GM18520 (cell line): ENCODE results near the gene NABP1.
"Not testable (repeated sequence)": the region's sequence is repeated elsewhere in the genome, so short reads cannot be mapped to it uniquely, and the experiment has no call there.

ENCODE experiments used
- ATAC-seq: cut with Tn5 transposase; IDR thresholded peaks from one replicate; pipeline ENCODE4 v1.9.1; 2021; ENCODE audit not compliant: unreplicated experiment

Gene NABP1

GRCh38 chr2:191677646-191678436 lies at the start of gene NABP1:
Gene NABP1, plus strand, starts transcription at chr2:191678136. Its CDS starts 479 bp downstream, at chr2:191678615.
- peak; percentile 40 for ATAC-seq

GRCh38 chr2:191629001-191629453 lies 48.9 kb upstream of the NABP1 start:
- ATAC-seq = no peak

- ATAC-seq = no peak
These were observed 47.8 kb upstream of the NABP1 start for GRCh38 chr2:191629976-191630712.

- no peak for ATAC-seq
These were observed 46.2 kb upstream of the NABP1 start for GRCh38 chr2:191631754-191632153.

- ATAC-seq = no peak
These were observed 45.5 kb upstream of the NABP1 start for GRCh38 chr2:191632426-191632825.

GRCh38 chr2:191634791-191635190 lies 43.1 kb upstream of the NABP1 start:
- no peak for ATAC-seq

- ATAC-seq = peak; percentile 80
These were observed 42.4 kb upstream of the NABP1 start for GRCh38 chr2:191635333-191636234.

- no peak for ATAC-seq
These were observed 41.7 kb upstream of the NABP1 start for GRCh38 chr2:191636235-191636543.

- no peak for ATAC-seq
These were observed 41.4 kb upstream of the NABP1 start for GRCh38 chr2:191636586-191636985.

GRCh38 chr2:191637182-191638078 lies 40.5 kb upstream of the NABP1 start:
- peak; percentile 53 for ATAC-seq

GRCh38 chr2:191638079-191638801 lies 39.7 kb upstream of the NABP1 start:
- no peak for ATAC-seq

- no peak for ATAC-seq
These were observed 39.1 kb upstream of the NABP1 start for GRCh38 chr2:191638802-191639172.

- no peak for ATAC-seq
These were observed 36.3 kb upstream of the NABP1 start for GRCh38 chr2:191641609-191642008.

- peak; percentile 38 for ATAC-seq
These were observed 35.4 kb upstream of the NABP1 start for GRCh38 chr2:191642541-191642940.

GRCh38 chr2:191643429-191643828 lies 34.5 kb upstream of the NABP1 start:
- no peak for ATAC-seq

- ATAC-seq = not testable (repeated sequence)
These were observed 33.3 kb upstream of the NABP1 start for GRCh38 chr2:191644613-191645012.

GRCh38 chr2:191645032-191645431 lies 32.9 kb upstream of the NABP1 start:
- ATAC-seq = no peak

- ATAC-seq = no peak
These were observed 32.3 kb upstream of the NABP1 start for GRCh38 chr2:191645434-191646162.
